Neural cell (in vitro differentiated cells): ENCODE results near the gene TTC39A. TPM values are rescaled to one million over a fixed set of nuclear protein-coding genes. Genes with fewer than 3 reads are reported as not detected.

Experiments
- H2AFZ ChIP-seq: fragments of 200-600, 300-800 bp; sonication (generic), shearing (Covaris generic); 2 replicates; pipeline ENCODE4 v1.6.0; 2014; ENCODE audit warnings: low read depth, mild to moderate bottlenecking, antibody characterized with exemption, low read length, moderate library complexity
- H3F3A ChIP-seq: fragments of 200-600 bp; shearing (Covaris generic); 2 replicates; pipeline ENCODE4 v1.6.1; 2016; ENCODE audit warnings: mild to moderate bottlenecking, moderate library complexity, mixed read lengths, antibody characterized with exemption, low read length; ENCODE audit not compliant: insufficient read depth, poor library complexity, severe bottlenecking
- H3K27ac ChIP-seq: fragments of 200-600, 300-800 bp; sonication (generic), shearing (Covaris generic); 2 replicates; pipeline ENCODE4 v1.5.1; 2014; ENCODE audit warnings: mild to moderate bottlenecking, low read length, moderate library complexity
- H3K27me3 ChIP-seq: fragments of 300-800, 200-600 bp; sonication (generic), shearing (Covaris generic); 2 replicates; pipeline ENCODE4 v1.6.0; 2014; ENCODE audit warnings: mild to moderate bottlenecking, low read depth, low read length, moderate library complexity; ENCODE audit not compliant: insufficient read depth
- H3K36me3 ChIP-seq: fragments of 300-800, 200-600 bp; sonication (generic), shearing (Covaris generic); 2 replicates; pipeline ENCODE4 v1.5.1; 2014; ENCODE audit warnings: mild to moderate bottlenecking, antibody characterized with exemption, low read length, moderate library complexity; ENCODE audit not compliant: insufficient read depth
- H3K4me2 ChIP-seq: fragments of 300-800, 200-600 bp; sonication (generic), shearing (Covaris generic); 2 replicates; pipeline ENCODE4 v1.6.0; 2014; ENCODE audit warnings: mild to moderate bottlenecking, low read length
- H3K4me3 ChIP-seq: fragments of 300-800, 200-600 bp; sonication (generic), shearing (Covaris generic); 2 replicates; pipeline ENCODE4 v1.5.1; 2014; ENCODE audit warnings: mild to moderate bottlenecking, low read length, moderate library complexity
- H3K79me2 ChIP-seq: fragments of 200-600 bp; shearing (Covaris generic); replicated peaks from 2 replicates; pipeline ENCODE4 v1.6.0; 2014; ENCODE audit warnings: mild to moderate bottlenecking, low read length, moderate library complexity; ENCODE audit not compliant: insufficient read depth
- H3K9ac ChIP-seq: fragments of 300-800, 200-600 bp; sonication (generic), shearing (Covaris generic); 2 replicates; pipeline ENCODE4 v1.6.1; 2016; ENCODE audit warnings: mild to moderate bottlenecking, low read length, mixed read lengths
- H3K9me2 ChIP-seq: fragments of 200-600 bp; shearing (Covaris generic); 2 replicates; pipeline ENCODE4 v1.6.1; 2016; ENCODE audit warnings: mild to moderate bottlenecking, low read length, mixed read lengths; ENCODE audit not compliant: insufficient read depth
- H3K9me3 ChIP-seq: fragments of 200-600, 300-800 bp; sonication (generic), shearing (Covaris generic); 2 replicates; pipeline ENCODE4 v1.6.1; 2016; ENCODE audit warnings: mild to moderate bottlenecking, mixed run types, low read length, moderate library complexity, mixed read lengths
- H4K20me1 ChIP-seq: fragments of 200-600 bp; shearing (Covaris generic); 2 replicates; pipeline ENCODE4 v1.6.1; 2016; ENCODE audit warnings: mild to moderate bottlenecking, mixed run types; ENCODE audit not compliant: insufficient read depth
- CTCF ChIP-seq: fragments of 450-650 bp; IDR thresholded peaks from 2 replicates; pipeline ENCODE4 v1.5.1; 2014; ENCODE audit warnings: antibody characterized with exemption, mild to moderate bottlenecking, moderate library complexity; ENCODE audit not compliant: poor library complexity, severe bottlenecking
- EP300 ChIP-seq: fragments of 450-650 bp; conservative IDR thresholded peaks from 2 replicates; pipeline ENCODE4 v1.6.1; 2014; ENCODE audit warnings: antibody characterized with exemption, mild to moderate bottlenecking, moderate library complexity; ENCODE audit not compliant: poor library complexity, severe bottlenecking
- EZH2 ChIP-seq: fragments of 200-600, 300-800 bp; shearing (Covaris generic), sonication (generic); IDR thresholded peaks from 2 replicates; pipeline ENCODE4 v1.6.1; 2014; ENCODE audit warnings: antibody characterized with exemption, low read length, borderline replicate concordance, mild to moderate bottlenecking; ENCODE audit not compliant: insufficient read depth, poor library complexity, severe bottlenecking
- MXI1 ChIP-seq: fragments of 450-650 bp; conservative IDR thresholded peaks from 2 replicates; pipeline ENCODE4 v1.6.1; 2014; ENCODE audit warnings: antibody characterized with exemption, mild to moderate bottlenecking; ENCODE audit not compliant: poor library complexity, severe bottlenecking
- POLR2AphosphoS5 ChIP-seq: IDR thresholded peaks from 2 replicates; pipeline ENCODE4 v1.6.1; 2012
- RAD21 ChIP-seq: fragments of 450-650 bp; conservative IDR thresholded peaks from 2 replicates; pipeline ENCODE4 v1.6.1; 2014; ENCODE audit warnings: antibody characterized with exemption, mild to moderate bottlenecking, moderate library complexity
- REST ChIP-seq: IDR thresholded peaks from 2 replicates; pipeline ENCODE4 v1.6.1; 2012; ENCODE audit warnings: borderline replicate concordance
- SMC3 ChIP-seq: fragments of 450-650 bp; conservative IDR thresholded peaks from 2 replicates; pipeline ENCODE4 v1.6.1; 2014; ENCODE audit warnings: antibody characterized with exemption, mild to moderate bottlenecking, moderate library complexity; ENCODE audit not compliant: poor library complexity
- TAF1 ChIP-seq: IDR thresholded peaks from 2 replicates; pipeline ENCODE4 v1.6.1; 2012; ENCODE audit warnings: low read depth
- polyA plus RNA-seq: library from polyadenylated mRNA; depleted of rRNA; stranded (reverse); fragments of >200 nt; gene quantifications from 2 replicates; pipeline ENCODE4 v1.2.3, GENCODE V29; 2014

Gene TTC39A
- polyA plus RNA-seq, 1 donor from 2014 or later = 1.1 TPM

DNA sequence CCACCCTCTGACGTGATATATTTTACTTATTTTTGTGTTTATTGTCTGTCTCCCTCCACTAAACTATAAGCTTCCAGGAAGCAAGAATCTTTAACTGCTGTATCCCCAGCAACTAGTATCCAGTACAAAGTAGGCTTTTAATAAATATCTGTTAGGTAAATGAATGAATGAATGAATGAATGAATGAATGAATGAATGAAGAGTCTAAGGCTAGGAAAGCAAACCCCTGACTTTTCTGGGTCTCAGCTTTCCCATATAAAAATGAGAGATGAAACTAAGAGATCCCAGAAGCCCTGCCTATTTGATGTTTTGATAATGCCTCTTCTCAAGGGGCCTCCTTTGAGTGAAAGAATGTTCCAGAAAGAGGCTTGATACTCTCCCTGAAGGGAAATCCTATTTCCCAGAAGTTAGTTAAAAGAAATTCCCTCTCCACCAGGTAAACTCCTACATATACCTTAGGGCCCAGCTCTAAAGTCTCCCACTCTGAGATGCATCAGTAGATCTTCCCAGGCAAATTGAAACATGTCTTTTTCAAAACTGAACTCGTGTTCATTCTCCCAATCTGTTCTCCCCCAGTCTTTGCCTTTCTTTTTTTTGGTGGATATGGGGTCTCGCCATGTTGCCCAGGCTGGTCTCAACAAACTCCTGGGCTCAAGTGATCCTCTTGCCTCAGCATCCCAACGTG, 7.8 kb downstream of the TTC39A start:
- no peak overlapping the region for H3K9ac ChIP-seq
- no peaks in the 10 kb centered on the region for H3K79me2 ChIP-seq
- no peak overlapping the region for H3K4me2 ChIP-seq
- no peak overlapping the region for H3K27ac ChIP-seq
- no peak overlapping the region for H3K4me3 ChIP-seq
- H3K9me2 ChIP-seq = no peaks in the 10 kb centered on the region
- TF ChIP-seq EP300 (no peak), POLR2AphosphoS5 (no peak), EZH2 (no peak), REST (no peak), TAF1 (no peak), MXI1 (no peak), SMC3 (no peak), CTCF (no peak), RAD21 (no peak)
- no peaks in the 10 kb centered on the region for H3K9me3 ChIP-seq
- H3F3A ChIP-seq = no peaks in the 10 kb centered on the region
- H3K36me3 ChIP-seq = no peaks in the 10 kb centered on the region
- H2AFZ ChIP-seq = no peak overlapping the region
- no peaks in the 10 kb centered on the region for H4K20me1 ChIP-seq
- H3K27me3 ChIP-seq = no peaks in the 10 kb centered on the region

DNA sequence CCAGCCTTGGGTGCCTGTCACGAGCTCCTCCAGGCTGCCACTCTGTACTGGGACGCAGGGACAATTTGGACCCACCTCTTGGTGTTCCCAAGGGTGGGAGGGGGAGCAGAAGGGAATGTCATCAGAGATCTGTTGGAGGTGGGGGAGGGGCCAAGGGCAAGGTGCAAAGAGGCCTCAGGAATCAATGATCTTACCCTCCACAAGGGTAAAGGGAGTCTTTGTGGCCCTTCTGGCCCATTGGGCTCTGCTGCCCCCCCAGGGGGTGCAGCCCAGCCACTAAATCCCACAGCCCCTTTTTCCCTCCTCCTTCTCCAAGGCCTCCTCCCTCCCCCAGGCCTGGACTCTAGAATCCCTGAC, 8.5 kb downstream of the TTC39A start:
- no peaks in the 10 kb centered on the region for H3K9me3 ChIP-seq
- TF ChIP-seq CTCF (no peak), REST (no peak), RAD21 (no peak), EP300 (no peak), EZH2 (no peak), SMC3 (no peak), MXI1 (no peak), POLR2AphosphoS5 (no peak), TAF1 (no peak)
- H4K20me1 ChIP-seq = no peaks in the 10 kb centered on the region
- H3K27ac ChIP-seq = no peak overlapping the region
- H3K4me2 ChIP-seq = no peak overlapping the region
- no peak overlapping the region for H3K9ac ChIP-seq
- no peaks in the 10 kb centered on the region for H3F3A ChIP-seq
- no peaks in the 10 kb centered on the region for H3K36me3 ChIP-seq
- H3K27me3 ChIP-seq = no peaks in the 10 kb centered on the region
- H3K4me3 ChIP-seq = no peak overlapping the region
- no peaks in the 10 kb centered on the region for H3K79me2 ChIP-seq
- H3K9me2 ChIP-seq = no peaks in the 10 kb centered on the region
- no peak overlapping the region for H2AFZ ChIP-seq
